ENCODE measurements around the gene HPS4. TPM values are rescaled to one million over a fixed set of nuclear protein-coding genes. Genes with fewer than 3 reads are reported as not detected.

HPS4 gene
- total RNA-seq, 1 donor from 2014 or later, result 55.1 TPM

DNA sequence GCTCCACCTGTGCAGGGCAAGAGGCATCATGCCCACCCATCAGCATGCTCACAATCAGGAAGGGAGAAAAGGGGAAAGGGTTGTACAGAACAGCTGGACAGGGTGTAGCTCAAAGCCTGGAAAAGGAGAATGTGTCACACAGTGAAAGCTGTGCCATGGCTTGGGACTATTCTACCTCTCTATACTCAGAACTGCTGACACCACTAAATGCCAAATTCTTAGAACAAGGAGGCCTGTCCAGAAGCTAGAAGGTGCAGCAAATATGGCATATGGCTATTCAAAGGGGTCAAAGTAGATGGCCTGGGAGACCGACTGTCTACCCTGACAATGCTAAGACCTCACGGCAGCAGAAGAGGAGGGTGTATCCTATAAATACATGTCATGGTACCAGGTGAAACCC is 12.8 kb downstream of the HPS4 start:
- Mint-ChIP-seq H3K9me3 (ENCODE audit: unreplicated experiment) (peaks cover 2% of the 10 kb centered on the region), H3K27me3 (ENCODE audit: unreplicated experiment) (no peaks in the 10 kb centered on the region), H3K4me1 (ENCODE audit: low read depth, unreplicated experiment) (peaks cover 12% of the 10 kb centered on the region), H3K27ac (ENCODE audit: unreplicated experiment) (no peak overlapping the region), H3K4me3 (ENCODE audit: unreplicated experiment) (no peak overlapping the region), H3K36me3 (ENCODE audit: unreplicated experiment) (no peaks in the 10 kb centered on the region)
- DNase-seq, result no peak
- TF ChIP-seq, protein P1, sequence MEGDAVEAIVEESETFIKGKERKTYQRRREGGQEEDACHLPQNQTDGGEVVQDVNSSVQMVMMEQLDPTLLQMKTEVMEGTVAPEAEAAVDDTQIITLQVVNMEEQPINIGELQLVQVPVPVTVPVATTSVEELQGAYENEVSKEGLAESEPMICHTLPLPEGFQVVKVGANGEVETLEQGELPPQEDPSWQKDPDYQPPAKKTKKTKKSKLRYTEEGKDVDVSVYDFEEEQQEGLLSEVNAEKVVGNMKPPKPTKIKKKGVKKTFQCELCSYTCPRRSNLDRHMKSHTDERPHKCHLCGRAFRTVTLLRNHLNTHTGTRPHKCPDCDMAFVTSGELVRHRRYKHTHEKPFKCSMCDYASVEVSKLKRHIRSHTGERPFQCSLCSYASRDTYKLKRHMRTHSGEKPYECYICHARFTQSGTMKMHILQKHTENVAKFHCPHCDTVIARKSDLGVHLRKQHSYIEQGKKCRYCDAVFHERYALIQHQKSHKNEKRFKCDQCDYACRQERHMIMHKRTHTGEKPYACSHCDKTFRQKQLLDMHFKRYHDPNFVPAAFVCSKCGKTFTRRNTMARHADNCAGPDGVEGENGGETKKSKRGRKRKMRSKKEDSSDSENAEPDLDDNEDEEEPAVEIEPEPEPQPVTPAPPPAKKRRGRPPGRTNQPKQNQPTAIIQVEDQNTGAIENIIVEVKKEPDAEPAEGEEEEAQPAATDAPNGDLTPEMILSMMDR (IDR thresholded peaks at IDR 0.05; ENCODE audit: partially characterized antibody, unreplicated experiment), result no peak

- Mint-ChIP-seq H3K27me3 (ENCODE audit: unreplicated experiment) (no peaks in the 10 kb centered on the region), H3K36me3 (ENCODE audit: unreplicated experiment) (peaks cover 9% of the 10 kb centered on the region), H3K9me3 (ENCODE audit: unreplicated experiment) (peaks cover 4% of the 10 kb centered on the region), H3K27ac (ENCODE audit: unreplicated experiment) (peak overlapping the region; percentile 65), H3K4me3 (ENCODE audit: unreplicated experiment) (no peak overlapping the region), H3K4me1 (ENCODE audit: low read depth, unreplicated experiment) (peaks cover 47% of the 10 kb centered on the region)
- TF ChIP-seq, protein P1 (IDR thresholded peaks at IDR 0.05; ENCODE audit: partially characterized antibody, unreplicated experiment), result no peak
- no peak for DNase-seq
These were observed 17.4 kb downstream of the HPS4 start for GRCh38 chr22:26466196-26466595.

DNA sequence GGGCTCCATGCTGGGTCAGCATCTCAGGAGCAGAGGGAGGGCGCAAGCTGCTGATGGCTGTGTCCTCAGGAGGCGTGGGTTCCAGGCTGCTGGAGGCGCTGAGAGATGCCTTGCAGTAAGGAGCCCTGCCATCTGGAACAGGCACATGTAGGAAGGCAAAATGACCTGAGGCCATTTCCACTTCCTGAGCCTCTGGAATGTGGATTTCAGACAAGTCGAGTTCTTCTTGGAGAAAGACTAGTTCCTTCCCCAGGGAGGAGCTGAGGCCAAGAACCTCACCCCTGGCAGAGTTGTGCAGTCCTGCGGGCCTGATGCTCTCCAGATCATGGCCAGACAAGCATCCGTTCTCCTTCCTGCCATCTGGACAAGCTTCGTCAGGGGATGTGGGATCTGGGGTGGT is 19.3 kb downstream of the HPS4 start:
- no peak for DNase-seq
- Mint-ChIP-seq H3K27me3 (ENCODE audit: unreplicated experiment) (peaks cover 2% of the 10 kb centered on the region), H3K4me1 (ENCODE audit: low read depth, unreplicated experiment) (peaks cover 56% of the 10 kb centered on the region), H3K4me3 (ENCODE audit: unreplicated experiment) (peak overlapping the region; percentile 40), H3K27ac (ENCODE audit: unreplicated experiment) (peak overlapping the region; percentile 81), H3K36me3 (ENCODE audit: unreplicated experiment) (peaks cover 9% of the 10 kb centered on the region), H3K9me3 (ENCODE audit: unreplicated experiment) (peaks cover 5% of the 10 kb centered on the region)
- TF ChIP-seq, protein P1 (IDR thresholded peaks at IDR 0.05; ENCODE audit: partially characterized antibody, unreplicated experiment), result no peak

GRCh38 chr22:26463688-26464087 is 19.9 kb downstream of the HPS4 start:
- Mint-ChIP-seq H3K27me3 (ENCODE audit: unreplicated experiment) (peaks cover 2% of the 10 kb centered on the region), H3K4me1 (ENCODE audit: low read depth, unreplicated experiment) (peaks cover 56% of the 10 kb centered on the region), H3K27ac (ENCODE audit: unreplicated experiment) (peak overlapping the region; percentile 91), H3K4me3 (ENCODE audit: unreplicated experiment) (peak overlapping the region; percentile 76), H3K36me3 (ENCODE audit: unreplicated experiment) (peaks cover 9% of the 10 kb centered on the region), H3K9me3 (ENCODE audit: unreplicated experiment) (peaks cover 5% of the 10 kb centered on the region)
- TF ChIP-seq, protein P1 (IDR thresholded peaks at IDR 0.05; ENCODE audit: partially characterized antibody, unreplicated experiment), result no peak
- no peak for DNase-seq

DNA sequence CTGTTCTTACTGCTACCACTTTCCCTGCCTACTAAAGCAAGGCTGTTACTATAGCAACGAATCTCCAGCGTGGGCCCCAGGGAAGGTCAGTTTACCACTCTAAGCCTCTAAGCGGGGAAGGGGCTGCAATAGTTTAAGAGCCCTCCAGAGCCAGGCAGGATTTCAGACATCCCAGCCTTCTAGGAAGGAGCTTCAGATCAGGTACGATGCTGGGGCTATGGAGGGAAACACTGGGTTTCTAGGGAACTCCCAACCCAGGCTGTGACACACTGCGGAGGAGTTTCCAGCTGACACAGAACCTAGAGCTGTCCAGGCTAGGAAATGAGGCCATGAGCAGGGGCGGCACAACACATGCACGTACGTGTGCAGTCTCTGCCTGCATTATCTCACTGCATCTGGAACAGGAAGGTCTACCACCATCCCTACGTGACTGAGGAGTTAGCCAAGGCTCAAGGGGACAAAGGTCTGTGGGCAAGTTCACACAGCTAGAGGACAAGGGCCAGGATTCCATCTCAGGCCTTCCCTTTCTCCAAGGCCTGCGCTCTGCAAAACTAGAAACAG is 20.4 kb downstream of the HPS4 start:
- TF ChIP-seq, protein P1 (IDR thresholded peaks at IDR 0.05; ENCODE audit: partially characterized antibody, unreplicated experiment), result no peak
- H3K4me3 Mint-ChIP-seq (ENCODE audit: unreplicated experiment), result peak overlapping the region; percentile 76
- peaks cover 56% of the 10 kb centered on the region for H3K4me1 Mint-ChIP-seq (ENCODE audit: low read depth, unreplicated experiment)
- peak; percentile 62 for DNase-seq
- H3K36me3 Mint-ChIP-seq (ENCODE audit: unreplicated experiment), result peaks cover 9% of the 10 kb centered on the region
- H3K9me3 Mint-ChIP-seq (ENCODE audit: unreplicated experiment), result peaks cover 5% of the 10 kb centered on the region
- H3K27me3 Mint-ChIP-seq (ENCODE audit: unreplicated experiment), result peaks cover 2% of the 10 kb centered on the region
- H3K27ac Mint-ChIP-seq (ENCODE audit: unreplicated experiment), result peak overlapping the region; percentile 91
